Measurements from ENCODE around the gene CDX2. TPM values are rescaled to one million over a fixed set of nuclear protein-coding genes. Genes with fewer than 3 reads are reported as not detected.
A peak's percentile ranks its signal among the peaks of the same experiment; 100 is the strongest.
"Not testable (repeated sequence)": the region's sequence is repeated elsewhere in the genome, so short reads cannot be mapped to it uniquely, and the experiment has no call there.

The CDX2 gene, protein sequence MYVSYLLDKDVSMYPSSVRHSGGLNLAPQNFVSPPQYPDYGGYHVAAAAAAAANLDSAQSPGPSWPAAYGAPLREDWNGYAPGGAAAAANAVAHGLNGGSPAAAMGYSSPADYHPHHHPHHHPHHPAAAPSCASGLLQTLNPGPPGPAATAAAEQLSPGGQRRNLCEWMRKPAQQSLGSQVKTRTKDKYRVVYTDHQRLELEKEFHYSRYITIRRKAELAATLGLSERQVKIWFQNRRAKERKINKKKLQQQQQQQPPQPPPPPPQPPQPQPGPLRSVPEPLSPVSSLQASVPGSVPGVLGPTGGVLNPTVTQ
- under 1 TPM in 1 of 10 donors, not detected in 9; 0.07 TPM for polyA plus RNA-seq (ENCODE audit: insufficient read length in 10 of 10)
- long read RNA-seq, donor 1, result 0 reads
- long read RNA-seq, donor 2, result 0 reads
- long read RNA-seq, donor 3, result 0 reads
- long read RNA-seq, donor 4, result 0 reads
- long read RNA-seq, donor 5, result 0 reads
- long read RNA-seq, donor 6, result 0 reads
- long read RNA-seq, donor 7, result 0 reads
- long read RNA-seq, donor 8, result 0 reads
- long read RNA-seq, donor 9, result 0 reads

DNA sequence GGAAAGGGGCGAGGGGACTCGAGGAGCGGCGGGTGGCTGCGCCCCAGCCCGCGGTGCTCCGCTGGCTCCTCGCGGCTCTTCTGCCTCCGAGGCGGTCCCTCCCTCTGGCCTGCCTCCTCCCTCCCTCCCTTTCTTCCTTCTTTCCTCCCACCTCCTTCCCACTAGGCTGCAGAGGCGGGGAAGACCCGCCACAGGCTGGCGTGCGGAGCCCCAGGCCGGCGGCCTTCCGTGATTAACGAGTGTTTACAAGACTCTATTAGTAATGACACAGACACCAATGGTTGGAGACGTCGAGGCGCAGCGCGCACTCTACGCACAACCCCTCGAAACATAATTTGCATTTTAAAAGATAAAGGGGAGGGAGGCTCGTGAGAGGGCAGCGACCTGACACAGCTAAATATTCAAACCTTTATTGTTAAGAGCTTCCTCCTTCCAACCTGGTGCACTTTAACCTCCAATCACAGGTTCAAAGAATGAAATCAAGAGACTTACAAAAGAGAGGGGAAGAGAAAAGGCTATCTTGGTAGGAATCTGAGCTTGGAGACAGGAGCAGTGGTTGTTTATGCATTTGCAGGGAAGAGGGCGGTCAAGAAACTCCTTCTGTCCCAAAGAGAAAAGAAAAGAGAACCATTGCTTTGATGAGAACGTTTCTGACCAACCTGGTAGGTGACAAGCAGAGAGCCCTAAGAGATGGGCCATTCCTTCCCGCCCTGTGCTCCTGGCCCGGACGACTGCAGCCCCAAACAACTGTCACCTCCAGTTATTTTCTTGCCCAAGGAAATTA lies at the start of gene CDX2:
Gene CDX2 (minus strand): TSS at position 234 of the 784 bp plus-strand sequence. CDS start 309 bp downstream, outside the sequence.
- no peak for DNase-seq

DNA sequence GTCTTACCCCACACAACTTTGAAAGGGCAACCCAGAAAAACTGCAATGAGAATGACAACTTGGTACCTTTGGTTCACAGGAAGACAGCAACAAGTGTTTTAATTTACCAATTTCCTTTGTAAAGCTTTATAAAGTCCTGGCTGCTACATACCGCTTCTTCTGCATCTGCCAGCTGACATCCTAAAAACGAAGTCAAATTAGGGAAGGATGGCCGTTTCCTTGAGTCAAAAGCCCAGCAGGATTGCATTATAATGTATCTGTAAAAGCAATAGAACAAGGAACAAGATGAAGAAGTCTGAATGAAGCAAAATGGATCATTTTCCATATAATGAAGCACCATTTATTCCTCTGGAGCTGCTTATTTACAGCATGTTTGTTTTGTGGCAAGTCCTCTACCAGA lies 45.2 kb upstream of the CDX2 start:
- DNase-seq, result no peak

DNA sequence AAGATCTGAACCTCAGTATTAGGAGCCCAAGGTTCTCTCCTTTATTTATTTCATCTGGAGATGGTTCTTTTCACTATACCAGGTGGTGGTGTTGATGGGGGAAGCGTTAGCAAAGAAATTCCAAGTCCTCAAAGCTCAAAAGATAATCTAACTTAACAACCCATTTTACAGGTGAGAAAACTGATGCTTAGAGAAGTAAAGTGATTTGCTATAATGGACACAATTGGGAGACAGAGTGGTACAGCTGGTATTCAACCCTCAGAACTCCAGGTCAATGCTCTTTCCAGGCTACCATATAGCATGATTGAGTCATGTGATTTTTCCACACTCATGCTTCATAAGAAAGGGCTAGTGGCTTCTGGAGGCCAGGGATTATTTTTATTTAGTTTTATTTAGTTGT lies 44.4 kb upstream of the CDX2 start:
- no peak for DNase-seq

DNA sequence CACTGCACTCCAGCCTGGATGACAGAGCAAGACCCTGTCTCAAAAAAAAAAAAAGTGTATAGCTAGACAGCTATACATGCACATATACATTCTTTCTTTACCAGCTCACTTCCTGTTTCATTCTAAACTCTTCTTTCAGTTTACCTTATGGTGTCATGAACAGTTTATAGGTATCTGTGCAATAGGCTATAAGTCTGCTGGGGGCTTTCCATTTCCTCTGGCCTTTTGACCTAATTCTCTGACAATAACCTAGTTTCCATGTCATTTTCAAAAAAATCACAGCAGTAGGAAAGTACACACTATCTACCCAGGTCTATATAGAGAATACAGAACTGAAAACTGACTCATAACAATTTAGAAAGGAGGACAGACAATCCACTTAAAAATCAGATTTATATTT lies 43.8 kb upstream of the CDX2 start:
- DNase-seq, result no peak

DNA sequence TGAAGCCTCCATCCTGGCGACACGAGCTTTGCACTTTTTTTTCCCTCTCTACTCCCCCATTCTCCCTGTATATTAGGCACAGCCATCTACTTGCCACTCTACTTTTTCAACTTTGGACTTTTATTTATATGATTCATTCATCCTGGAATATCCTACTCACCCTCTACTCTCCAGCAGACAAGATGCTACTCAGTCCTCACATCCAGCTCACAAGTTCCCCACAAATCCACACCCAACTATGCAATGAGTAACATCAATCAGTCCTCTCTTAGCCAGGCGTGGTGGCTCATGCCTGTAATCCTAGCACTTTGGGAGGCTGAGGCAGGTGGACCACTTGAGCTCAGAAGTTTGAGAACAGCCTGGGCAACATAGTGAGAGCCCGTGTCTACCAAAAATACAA lies 43.3 kb upstream of the CDX2 start:
- no peak for DNase-seq

DNA sequence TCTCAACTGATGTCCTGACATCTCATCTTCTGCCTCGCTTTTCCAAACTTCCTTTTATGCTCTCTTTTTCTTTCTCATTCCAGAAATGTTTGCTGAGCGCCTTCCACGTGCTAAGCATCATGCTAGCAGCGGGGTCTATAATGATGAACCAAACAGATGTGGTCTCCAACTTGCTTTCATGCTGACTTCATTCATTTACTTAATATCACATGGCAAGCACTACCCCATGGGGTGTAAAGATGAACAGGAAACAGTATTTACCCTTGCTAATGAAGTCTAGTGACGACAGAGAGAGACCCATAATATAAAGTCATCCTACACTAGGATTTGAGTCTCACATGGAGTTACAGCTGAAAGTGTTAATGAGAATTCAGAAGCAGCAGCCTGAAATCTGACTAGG lies 40.9 kb upstream of the CDX2 start:
- no peak for DNase-seq

DNA sequence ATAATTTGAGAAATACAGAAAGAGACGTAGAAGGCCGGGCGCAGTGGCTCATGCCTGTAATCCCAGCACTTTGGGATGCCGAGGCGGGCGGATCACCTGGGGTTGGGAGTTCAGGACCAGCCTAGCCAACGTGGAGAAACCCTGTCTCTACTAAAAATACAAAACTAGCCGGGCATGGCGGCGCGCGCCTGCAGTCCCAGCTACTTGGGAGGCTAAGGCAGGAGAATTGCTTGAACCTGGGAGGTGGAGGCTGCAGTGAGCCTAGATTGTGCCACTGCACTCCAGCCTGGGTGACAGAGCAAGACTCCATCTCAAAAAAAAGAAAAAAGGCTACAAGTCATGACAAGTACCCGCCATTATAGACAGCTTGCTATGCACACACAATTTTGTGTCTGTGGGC lies 35.9 kb upstream of the CDX2 start:
- not testable (repeated sequence) for DNase-seq

DNA sequence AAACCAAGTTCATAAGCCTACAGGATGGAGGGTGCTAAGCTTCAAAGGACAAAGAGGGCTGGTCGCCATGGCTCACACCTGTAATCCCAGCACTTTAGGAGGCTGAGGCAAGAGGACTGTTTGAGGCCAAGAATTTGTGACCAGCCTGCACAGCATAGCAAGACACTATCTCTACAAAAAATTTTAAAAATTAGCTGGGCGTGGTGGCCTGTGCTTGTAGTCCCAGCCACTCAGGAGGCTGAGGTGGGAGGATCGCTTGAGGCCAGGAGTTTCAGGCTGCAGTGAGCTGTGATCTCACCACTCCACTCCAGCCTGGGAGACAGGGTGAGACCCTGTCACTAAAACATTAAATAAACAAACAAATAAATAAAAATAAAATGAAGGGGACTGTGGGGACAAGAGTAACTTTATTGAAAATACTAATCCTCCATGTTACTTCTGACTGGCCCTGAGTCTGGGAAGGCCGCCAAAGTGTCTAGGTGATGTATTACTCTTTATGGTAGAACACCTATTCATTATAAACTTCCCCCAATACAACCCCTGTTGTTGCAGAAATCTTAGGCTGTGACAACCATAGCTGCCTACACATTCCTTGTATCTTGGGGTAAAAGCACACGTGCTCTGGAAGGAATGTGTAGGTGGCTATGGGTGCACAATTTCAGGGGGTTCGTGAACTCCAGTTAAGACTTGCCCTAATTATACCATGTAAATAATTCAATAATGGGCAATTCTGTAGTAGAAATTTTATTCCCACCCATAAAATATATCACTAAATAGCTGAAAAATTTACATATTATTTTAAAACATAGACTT lies 34.0 kb upstream of the CDX2 start:
- no peak for DNase-seq

DNA sequence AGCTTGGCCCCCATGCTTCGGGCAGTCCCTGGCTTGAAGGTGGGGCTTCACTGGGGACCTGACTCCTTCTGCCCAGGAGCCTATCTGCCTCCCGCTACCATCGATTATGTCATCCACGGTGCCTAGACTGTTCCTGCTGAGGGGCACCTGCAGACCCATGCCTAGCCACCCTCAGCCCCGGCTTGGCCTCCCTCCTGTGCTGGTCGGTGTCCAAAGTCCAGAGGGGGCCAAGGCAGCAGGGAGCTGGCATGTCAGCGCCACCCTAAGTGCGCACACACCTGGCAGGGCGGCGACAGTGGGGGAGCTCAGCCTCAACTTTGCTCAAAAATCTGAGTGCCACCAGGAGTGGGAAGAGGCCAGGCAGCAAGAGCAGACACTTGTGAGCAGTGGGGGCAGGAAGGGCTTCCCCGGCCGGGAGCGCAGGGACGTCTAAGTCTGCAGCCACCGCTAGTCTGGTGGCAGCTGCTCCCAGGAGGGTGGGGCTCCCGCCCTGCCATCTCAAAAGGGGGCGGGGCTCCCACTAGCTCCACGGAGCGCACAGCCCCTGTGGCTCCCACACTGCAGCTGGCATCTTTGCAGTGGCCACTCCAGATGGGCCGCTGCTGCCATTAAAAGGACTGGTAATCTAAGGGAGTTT lies 32.8 kb upstream of the CDX2 start:
- no peak for DNase-seq

DNA sequence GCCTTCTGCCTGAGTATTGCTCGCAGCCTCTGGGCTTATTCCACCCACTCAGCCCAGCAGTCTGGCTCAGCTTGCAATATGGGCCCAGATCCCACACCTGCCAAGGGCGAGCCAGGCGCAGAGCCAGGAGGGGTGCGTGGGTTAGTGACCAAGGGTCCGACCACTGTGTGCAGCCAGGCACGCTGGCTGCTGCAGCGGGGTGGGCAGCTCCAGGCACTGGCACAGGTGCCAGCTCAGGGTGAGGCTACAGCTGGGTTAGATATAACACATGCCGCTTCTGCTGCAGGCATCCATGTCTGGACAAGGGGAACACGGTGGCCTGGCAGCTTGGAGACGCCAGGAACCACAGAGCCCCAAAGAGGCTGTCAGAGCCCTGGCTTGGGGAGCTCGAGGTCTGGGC lies 31.9 kb upstream of the CDX2 start:
- no peak for DNase-seq

DNA sequence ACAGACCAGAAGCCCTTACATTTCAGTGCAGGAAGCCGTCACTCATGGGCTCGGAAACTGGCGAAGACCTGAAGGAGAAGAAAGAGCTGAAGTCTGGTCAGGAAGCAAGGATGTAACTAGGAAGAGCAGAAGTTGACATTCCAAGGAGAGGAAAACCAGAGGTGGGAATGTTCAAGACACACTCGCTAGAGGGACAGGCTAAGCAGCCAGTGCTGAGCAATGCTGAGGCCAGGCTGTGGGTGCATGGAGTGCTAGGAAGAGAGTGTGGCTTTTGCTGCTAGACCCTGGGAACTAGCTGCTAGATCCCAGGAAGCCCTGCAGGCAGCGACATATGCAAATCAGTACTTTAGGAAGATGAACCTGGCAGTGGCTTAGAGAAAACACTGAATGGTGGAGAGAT lies 31.5 kb upstream of the CDX2 start:
- no peak for DNase-seq

DNA sequence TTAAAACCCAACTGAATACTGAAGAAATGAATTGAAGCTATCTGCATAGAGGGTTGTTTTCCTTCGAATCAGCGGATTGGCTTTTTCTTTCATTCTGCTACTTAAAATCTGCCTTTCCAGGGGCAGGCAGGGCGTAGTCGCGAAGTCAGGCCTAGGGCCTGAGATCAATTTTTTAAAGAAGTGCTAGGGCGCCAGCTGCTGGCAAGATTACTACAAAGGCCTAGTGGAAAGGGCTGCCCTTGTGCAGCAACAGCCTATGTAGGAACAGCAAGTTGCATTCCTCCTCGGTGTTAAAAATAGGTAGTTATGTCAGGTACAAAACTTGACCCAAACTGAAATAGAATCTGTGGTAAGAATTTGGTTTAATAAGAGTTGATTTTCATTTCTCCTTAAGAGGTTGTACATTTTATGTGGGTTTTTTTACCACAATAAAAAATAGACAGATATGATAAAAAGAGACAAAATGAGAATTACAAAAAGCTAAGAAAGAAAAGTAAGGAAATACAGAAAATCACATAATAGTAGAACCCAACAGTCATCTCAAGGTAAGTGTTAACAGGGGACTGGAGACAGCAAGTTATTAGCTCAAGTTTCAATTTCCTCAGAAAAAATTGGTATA lies 28.9 kb upstream of the CDX2 start:
- DNase-seq, result peak; percentile 11 to 49 (median 38)

DNA sequence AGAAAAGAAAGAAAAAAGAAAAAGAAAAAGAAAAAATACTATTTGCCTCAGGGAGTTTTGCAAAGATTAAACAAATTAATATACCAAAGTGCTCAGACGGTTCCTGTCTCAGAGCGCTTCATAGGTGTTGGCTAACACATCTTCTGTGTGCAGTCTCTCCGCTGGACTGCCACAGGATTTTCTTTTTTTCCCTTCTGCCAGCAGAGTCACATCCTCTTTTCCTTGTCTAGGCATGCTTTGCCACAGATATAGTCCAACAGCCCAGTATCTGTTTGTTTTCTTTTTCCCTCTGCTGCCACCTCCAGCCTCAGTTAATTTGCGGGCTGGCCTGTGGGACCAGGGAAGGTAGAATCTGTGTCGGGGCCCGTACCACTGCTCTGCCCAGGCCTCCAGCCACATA lies 22.8 kb upstream of the CDX2 start:
- DNase-seq, result no peak

DNA sequence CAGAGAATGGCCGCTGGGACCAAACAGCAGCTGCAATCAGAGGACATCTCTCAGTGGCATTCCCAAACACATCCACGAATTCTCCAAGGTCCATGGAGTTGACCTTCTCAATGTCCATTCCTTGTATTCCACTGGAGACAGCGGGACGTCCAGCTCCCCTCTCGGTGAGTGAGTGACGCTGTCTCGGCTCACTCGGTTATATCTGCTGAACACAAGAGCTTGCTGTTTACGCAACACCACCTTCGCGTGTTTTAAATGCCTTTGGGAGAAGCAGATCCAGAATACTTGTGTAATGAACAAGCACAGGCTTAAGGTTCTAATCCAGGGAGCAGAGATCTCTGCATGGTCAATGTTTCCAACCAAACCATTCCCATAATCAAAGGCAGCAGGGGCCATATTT lies 19.4 kb upstream of the CDX2 start, which contains the start of gene URAD:
Gene URAD (minus strand): TSS at position 174 of the 400 bp plus-strand sequence. CDS start 56 bp downstream, at position 118.
- no peak for DNase-seq

DNA sequence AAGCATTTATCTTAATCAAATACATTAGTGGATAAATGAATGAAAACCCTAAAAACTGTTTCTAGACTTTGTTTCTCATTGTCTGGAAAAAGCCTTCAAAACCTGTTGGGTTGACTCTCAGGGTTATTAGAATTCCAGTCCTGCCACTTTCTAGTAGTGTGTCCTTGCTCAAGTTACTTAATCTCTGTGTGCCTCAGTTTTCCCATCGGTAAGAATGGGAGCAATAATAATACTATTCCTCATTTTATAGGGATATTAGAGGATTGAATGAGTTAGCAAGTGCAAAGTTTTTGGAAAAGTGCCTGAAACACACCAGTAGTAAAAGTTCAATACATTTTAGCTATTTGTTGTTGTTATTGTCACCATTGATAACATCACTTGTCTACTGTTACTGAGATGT lies 16.5 kb upstream of the CDX2 start:
- no peak for DNase-seq

DNA sequence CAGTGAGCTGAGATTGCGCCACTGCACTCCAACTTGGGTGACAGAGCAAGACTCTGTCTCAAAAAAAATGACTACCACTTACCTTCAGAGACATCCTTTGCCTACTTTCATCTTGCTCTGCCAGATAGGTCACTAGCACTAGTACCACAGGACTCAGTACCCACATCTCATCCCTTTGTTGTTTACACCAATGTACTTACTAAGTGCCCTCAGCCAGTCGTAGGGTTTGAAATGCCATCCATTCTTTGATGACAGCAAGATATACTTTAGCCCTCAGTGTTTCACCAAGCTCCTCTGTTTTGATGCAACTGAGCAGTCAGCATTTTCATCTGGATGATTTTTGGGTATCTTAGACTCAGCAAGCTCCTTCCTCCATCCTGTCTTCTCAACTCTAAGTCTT lies 13.2 kb upstream of the CDX2 start:
- no peak for DNase-seq

DNA sequence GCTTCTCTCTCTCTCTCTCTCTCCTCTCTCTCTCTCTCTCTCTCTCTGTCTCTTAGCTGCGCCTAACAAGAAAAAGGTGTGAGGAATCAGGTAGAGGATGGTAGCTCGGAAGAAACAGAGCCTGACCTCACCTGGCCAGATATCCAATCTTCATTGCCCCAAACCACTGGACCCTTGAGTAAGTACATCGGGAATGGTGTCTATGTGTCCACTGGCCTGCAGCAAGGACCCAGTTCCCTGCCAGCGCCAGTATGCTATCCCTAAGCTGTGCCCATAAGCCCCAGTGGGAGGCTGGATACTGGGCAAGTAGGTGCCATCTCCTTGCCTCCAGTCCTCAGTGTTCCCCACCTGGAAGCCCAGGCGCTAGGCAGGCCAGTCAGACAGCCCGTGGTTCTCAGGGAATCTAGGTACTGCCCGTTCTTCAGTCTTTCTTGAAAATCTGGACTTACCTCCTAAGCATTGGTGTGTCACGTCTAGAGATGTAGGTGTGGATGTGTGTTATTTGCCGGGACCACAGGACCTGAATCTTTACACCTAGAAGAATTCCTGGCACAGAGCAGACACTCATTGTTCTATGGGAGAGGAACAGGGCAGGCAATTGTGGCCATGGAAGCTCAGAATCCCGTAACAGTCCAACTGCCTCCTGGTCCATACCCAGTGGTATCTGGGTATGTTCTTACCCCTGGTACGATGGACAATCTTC lies 12.0 kb upstream of the CDX2 start:
- no peak for DNase-seq

DNA sequence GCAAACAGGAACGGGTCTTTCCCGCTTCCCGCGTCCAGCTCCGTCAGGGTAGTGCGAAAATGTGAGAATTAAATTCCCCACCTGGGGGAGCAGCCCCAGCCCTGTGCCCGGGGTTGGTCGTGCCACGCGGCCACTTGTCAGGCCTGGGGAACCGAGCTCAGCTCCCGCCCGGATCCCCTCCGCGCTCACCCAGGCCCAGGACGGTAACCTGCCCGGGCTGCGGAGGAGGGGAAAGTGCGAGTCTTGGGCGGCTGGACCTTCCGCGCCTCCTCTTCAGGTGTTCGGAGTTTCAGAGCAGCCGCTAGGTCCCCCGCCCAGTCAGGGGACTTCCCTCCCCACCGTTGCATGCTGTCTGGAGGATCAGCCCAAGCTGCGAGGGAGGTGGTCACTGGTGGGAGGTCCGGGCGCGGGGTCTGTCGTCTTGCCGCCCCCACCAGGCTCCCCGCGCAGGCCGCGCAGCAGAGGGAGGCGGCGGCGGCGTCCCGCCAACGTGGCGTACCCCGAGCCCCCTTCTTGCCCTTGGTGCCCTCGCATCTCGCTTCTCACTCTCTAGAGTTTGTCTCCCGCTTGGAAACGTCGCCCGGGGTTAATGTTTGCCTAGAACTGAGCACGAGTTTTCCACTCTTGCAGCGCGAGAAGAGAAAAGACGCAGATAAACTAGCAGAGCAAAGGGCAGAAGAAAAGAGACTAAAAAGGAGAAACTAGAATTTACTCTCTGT lies 11.3 kb upstream of the CDX2 start:
- no peak for DNase-seq

DNA sequence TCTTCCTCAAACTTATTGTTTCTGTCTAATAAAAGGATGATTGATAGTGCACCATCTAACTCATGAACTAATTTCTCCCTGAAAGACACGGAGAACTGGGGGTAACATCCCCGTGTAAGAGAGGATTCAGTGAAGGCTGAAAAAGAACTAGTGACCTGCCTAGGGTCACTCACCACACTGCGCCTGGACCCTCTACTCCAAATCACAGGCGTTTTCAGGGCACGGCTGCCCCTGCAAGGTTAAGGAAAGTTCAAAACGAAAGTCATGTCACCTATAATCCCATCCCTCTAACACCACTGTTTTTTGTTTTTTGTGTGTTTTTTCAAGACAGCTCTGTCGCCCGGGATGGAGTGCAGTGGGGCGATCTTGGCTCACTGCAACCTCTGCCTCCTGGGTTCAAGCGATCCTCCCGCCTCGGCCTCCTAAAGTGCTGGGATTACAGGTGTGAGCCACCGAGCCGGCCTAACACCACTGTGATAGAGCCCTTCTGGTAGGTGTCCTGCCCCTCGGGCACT lies 10.7 kb upstream of the CDX2 start:
- DNase-seq, result no peak
